GM23338 (cell line): ENCODE measurements around the gene SOWAHA.

Experiments
- CREB1 ChIP-seq: fragments of 250-450 bp; sonication (Bioruptor Pico); IDR thresholded peaks from 2 replicates; pipeline ENCODE4 v1.5.0; 2020; ENCODE audit warnings: low read depth, mild to moderate bottlenecking, moderate library complexity
- CTCF ChIP-seq, 2 experiments: fragments of 200-600 bp in 1 of 2; sonication (generic) in 1 of 2; conservative IDR thresholded peaks; 2 replicates each; pipeline versions ENCODE4 v1.5.1 to v1.6.1; 2016 to 2017; ENCODE audit warnings: antibody characterized with exemption in 2 of 2, low read depth in 2 of 2, mild to moderate bottlenecking in 2 of 2, moderate library complexity in 1 of 2
- ETS1 ChIP-seq: IDR thresholded peaks from 2 replicates; pipeline ENCODE4 v1.6.1; 2016; ENCODE audit warnings: antibody characterized with exemption
- EZH2 ChIP-seq: fragments of 200-600 bp; sonication (generic); IDR thresholded peaks from one replicate; pipeline ENCODE4 v1.8.0; 2017; ENCODE audit warnings: antibody characterized with exemption, mild to moderate bottlenecking, low read depth; ENCODE audit not compliant: unreplicated experiment
- EZH2phosphoT487 ChIP-seq: fragments of 200-600 bp; sonication (generic); IDR thresholded peaks from one replicate; pipeline ENCODE4 v1.8.1; 2018; ENCODE audit warnings: antibody characterized with exemption; ENCODE audit not compliant: unreplicated experiment
- JUNB ChIP-seq: IDR thresholded peaks from one replicate; pipeline ENCODE4 v1.6.1; 2016; ENCODE audit warnings: antibody characterized with exemption; ENCODE audit not compliant: unreplicated experiment
- NANOG ChIP-seq: IDR thresholded peaks from 2 replicates; pipeline ENCODE4 v1.6.1; 2016; ENCODE audit warnings: antibody characterized with exemption, borderline replicate concordance
- POLR2AphosphoS5 ChIP-seq: IDR thresholded peaks from 2 replicates; pipeline ENCODE4 v1.6.1; 2016; ENCODE audit warnings: antibody characterized with exemption, low read depth
- REST ChIP-seq: IDR thresholded peaks from one replicate; pipeline ENCODE4 v1.6.1; 2018; ENCODE audit warnings: antibody characterized with exemption; ENCODE audit not compliant: unreplicated experiment
- STAT1 ChIP-seq: IDR thresholded peaks from one replicate; pipeline ENCODE4 v1.6.1; 2016; ENCODE audit warnings: antibody characterized with exemption; ENCODE audit not compliant: unreplicated experiment
- ZNF114 ChIP-seq: fragments of 250-450 bp; sonication (Bioruptor Pico); IDR thresholded peaks from 2 replicates; pipeline ENCODE4 v1.5.0; 2020; ENCODE audit warnings: mild to moderate bottlenecking, moderate library complexity
- ZNF331 ChIP-seq: fragments of 250-450 bp; sonication (Bioruptor Pico); IDR thresholded peaks from 2 replicates; pipeline ENCODE4 v1.5.0; 2020; ENCODE audit warnings: low read depth, mild to moderate bottlenecking, moderate library complexity

- TF ChIP-seq REST: no peak
- no peak for TF ChIP-seq JUNB
- no peak for TF ChIP-seq CTCF (conservative IDR thresholded peaks at IDR 0.05; ENCODE audit: low read depth in 2 of 2)
- no peak for TF ChIP-seq POLR2AphosphoS5
- TF ChIP-seq EZH2: no peak
- no peak for TF ChIP-seq NANOG
- no peak for TF ChIP-seq EZH2phosphoT487
- no peak for TF ChIP-seq CREB1 (CRISPR knock-in tag)
- no peak for TF ChIP-seq ETS1
- TF ChIP-seq STAT1: no peak
- no peak for TF ChIP-seq ZNF114
- TF ChIP-seq ZNF331 (CRISPR knock-in tag): no peak
These were observed 49.1 kb upstream of the SOWAHA start for GRCh38 chr5:132764051-132764450.
